Body of pancreas (tissue), 4 donors: ENCODE measurements around the gene WDR27.

ENCODE experiments used
- POLR2A ChIP-seq, 3 donors: fragments of 450-650 bp; IDR thresholded peaks; one replicate each; pipeline ENCODE4 v1.6.1; 2016; ENCODE audit warnings: antibody characterized with exemption in 3 of 3, mild to moderate bottlenecking in 2 of 3
- TF ChIP-seq, protein P1 (sequence below), 7 experiments: fragments of 450-650 bp in 4 of 7; fragments of 200-600 bp in 3 of 7; sonication (generic) in 3 of 7; IDR thresholded peaks; one replicate each; pipeline ENCODE4 v1.5.1; 2016 to 2019; ENCODE audit warnings: antibody characterized with exemption in 7 of 7

DNA sequence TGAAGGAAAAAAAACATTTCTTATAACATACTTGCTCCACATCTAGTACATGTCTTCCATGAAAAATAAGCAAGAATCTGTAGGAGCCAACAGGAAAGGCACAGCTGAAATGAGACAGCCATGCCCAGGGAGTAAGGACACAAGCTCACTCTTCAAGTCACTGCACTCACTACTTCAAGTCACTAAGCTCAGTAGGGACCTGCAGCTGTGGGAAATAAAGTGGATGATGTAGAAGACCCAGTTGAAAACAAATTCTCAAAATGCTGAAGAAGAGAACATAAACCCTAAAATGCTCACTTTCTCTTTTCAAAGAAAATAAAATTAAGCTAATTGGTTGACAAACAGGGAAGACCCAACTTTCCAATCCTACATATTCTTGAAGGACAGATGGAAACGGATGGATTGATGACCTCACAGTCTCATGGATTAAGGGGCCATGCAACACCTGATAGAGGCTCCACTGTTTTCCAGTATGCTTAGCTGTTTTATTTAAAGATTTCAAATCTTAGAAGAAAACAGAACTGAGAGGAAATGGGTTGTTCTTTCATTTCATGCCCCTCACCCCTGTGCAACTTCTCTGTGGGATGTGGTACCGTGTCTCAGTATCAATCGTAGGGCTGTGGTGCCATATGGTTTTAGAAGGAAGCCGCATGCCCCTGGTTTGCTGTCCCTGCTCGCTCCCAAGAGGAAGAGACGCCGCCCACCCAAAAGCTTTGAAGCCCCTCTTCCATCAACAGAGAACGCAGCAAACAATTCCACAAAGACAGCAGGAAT is 133.3 kb downstream of the WDR27 start:
- TF ChIP-seq, protein P1, sequence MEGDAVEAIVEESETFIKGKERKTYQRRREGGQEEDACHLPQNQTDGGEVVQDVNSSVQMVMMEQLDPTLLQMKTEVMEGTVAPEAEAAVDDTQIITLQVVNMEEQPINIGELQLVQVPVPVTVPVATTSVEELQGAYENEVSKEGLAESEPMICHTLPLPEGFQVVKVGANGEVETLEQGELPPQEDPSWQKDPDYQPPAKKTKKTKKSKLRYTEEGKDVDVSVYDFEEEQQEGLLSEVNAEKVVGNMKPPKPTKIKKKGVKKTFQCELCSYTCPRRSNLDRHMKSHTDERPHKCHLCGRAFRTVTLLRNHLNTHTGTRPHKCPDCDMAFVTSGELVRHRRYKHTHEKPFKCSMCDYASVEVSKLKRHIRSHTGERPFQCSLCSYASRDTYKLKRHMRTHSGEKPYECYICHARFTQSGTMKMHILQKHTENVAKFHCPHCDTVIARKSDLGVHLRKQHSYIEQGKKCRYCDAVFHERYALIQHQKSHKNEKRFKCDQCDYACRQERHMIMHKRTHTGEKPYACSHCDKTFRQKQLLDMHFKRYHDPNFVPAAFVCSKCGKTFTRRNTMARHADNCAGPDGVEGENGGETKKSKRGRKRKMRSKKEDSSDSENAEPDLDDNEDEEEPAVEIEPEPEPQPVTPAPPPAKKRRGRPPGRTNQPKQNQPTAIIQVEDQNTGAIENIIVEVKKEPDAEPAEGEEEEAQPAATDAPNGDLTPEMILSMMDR (IDR thresholded peaks at IDR 0.05): no peak
- no peak for TF ChIP-seq POLR2A (IDR thresholded peaks at IDR 0.05)
